Ovary (tissue), 9 donors: ENCODE results near the gene NAA35. TPM values are rescaled to one million over a fixed set of nuclear protein-coding genes. Genes with fewer than 3 reads are reported as not detected.

ENCODE experiments used
- DNase-seq, 5 donors: peaks; one replicate each; pipeline ENCODE4 v3.0.0-alpha.2; 2019 to 2020
- H3K27ac ChIP-seq, 2 donors: fragments of 200-600 bp; one replicate each; pipeline versions ENCODE4 v1.5.1 to v1.8.0; 2019 to 2022
- H3K27me3 ChIP-seq: fragments of 200-600 bp; one replicate; pipeline ENCODE4 v1.8.0; 2022
- H3K36me3 ChIP-seq: fragments of 200-600 bp; sonication (generic); one replicate; pipeline ENCODE4 v1.5.1; 2019
- H3K4me1 ChIP-seq: one replicate; pipeline ENCODE4 v1.8.1; 2013; ENCODE audit warnings: mild to moderate bottlenecking, moderate library complexity; ENCODE audit not compliant: insufficient read depth
- H3K4me3 ChIP-seq: fragments of 200-600 bp; sonication (generic); one replicate; pipeline ENCODE4 v1.5.1; 2017
- H3K9me3 ChIP-seq, 2 donors: fragments of 200-600 bp in 1 of 2; sonication (generic) in 1 of 2; one replicate each; pipeline versions ENCODE4 v1.5.1 to v1.8.1; 2013 to 2019; ENCODE audit warnings: mild to moderate bottlenecking in 1 of 2, moderate library complexity in 1 of 2
- EP300 ChIP-seq: sonication (generic); formaldehyde crosslinking; IDR thresholded peaks from one replicate; pipeline ENCODE4 v1.6.1; 2017; ENCODE audit warnings: antibody characterized with exemption
- POLR2A ChIP-seq: fragments of 450-650 bp; IDR thresholded peaks from one replicate; pipeline ENCODE4 v1.6.1; 2017; ENCODE audit warnings: antibody characterized with exemption, mild to moderate bottlenecking, moderate library complexity
- WGBS, 3 donors: extraction: QIAGEN DNeasy Blood & Tissue Kit in 1 of 3; methylation state at CpG; one replicate each; pipeline versions ENCODE4 v1.1.5 to v1.1.7; 2013 to 2017; 5-methylcytosine and 5-hydroxymethylcytosine counted together
- intact Hi-C, 4 donors: fragments of 100-400 bp; cut with DNase I; formaldehyde crosslinking; loops; one replicate each; pipeline versions ENCODE4 v1.11.0 to v1.15.1; 2022 to 2023
- polyA plus RNA-seq, 2 donors: library from polyadenylated mRNA; stranded (reverse); fragments of 200-250 nt in 1 of 2; fragments of 350-450 nt in 1 of 2; fragmentation: Illumina TruSeq in 1 of 2; extraction: RNeasy Lipid Tissue Mini Kit (QIAGEN cat#74804) in 1 of 2; gene quantifications; one replicate each; pipeline ENCODE4 v1.2.3, GENCODE V29; 2013 to 2014
- total RNA-seq, 7 donors: library from RNA; depleted of rRNA in 2 of 7; stranded (reverse); fragments of >200 nt in 2 of 7; fragmentation: NEBNext Ultra II Directional in 3 of 7; extraction: Animal tissue kit (Norgen Biotek cat#: 25700) in 3 of 7; gene quantifications; one replicate each; pipeline versions ENCODE4 v1.1.0 to v1.2.4, GENCODE V29; 2016 to 2023
- TF ChIP-seq, protein P1 (sequence below), 3 donors: fragments of 450-650 bp in 2 of 3; fragments of 200-600 bp in 1 of 3; IDR thresholded peaks; one replicate each; pipeline versions ENCODE4 v1.5.1 to v1.8.0; 2016 to 2022; ENCODE audit warnings: antibody characterized with exemption in 3 of 3, mild to moderate bottlenecking in 1 of 3
- donor health status: DM: no; HTN: no; CAD: no; lungs with moderate emphysema.
- donor health status: DM: no; HTN: no; CAD: no.
- donor health status: Bipolar disorder and iron deficiency.
- donor health status: DM: yes; HTN: yes; CAD: no.
- donor health status: DM: no; HTN: no; CAD: no.
- donor health status: DM: yes; HTN: yes; CAD: no.

The NAA35 gene
- total and polyA plus RNA-seq, 9 donors: 10.6 to 25.5 (median 18.4) TPM

DNA sequence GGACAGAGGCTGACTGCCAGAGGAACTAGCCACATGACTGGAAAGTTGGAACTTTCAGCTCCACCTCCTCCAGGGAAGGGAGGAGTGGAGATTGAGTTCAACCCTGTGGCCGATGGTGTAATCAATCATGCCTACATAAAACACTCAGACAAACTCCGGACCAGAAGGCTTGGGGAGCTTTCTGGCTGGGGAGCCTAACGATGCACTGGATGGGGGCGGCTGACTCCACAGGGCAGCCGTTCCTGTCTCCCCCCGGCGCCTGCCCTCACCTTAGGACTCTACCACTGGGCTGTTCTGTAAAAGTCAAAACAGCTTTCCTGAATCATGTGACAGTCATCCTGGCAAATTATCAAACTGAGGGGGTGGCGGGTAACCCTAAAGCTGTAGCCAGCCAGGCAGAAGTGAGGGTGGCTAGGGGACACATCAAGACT lies 100.4 kb downstream of the NAA35 start:
- TF ChIP-seq EP300: no peak
- TF ChIP-seq, protein P1, sequence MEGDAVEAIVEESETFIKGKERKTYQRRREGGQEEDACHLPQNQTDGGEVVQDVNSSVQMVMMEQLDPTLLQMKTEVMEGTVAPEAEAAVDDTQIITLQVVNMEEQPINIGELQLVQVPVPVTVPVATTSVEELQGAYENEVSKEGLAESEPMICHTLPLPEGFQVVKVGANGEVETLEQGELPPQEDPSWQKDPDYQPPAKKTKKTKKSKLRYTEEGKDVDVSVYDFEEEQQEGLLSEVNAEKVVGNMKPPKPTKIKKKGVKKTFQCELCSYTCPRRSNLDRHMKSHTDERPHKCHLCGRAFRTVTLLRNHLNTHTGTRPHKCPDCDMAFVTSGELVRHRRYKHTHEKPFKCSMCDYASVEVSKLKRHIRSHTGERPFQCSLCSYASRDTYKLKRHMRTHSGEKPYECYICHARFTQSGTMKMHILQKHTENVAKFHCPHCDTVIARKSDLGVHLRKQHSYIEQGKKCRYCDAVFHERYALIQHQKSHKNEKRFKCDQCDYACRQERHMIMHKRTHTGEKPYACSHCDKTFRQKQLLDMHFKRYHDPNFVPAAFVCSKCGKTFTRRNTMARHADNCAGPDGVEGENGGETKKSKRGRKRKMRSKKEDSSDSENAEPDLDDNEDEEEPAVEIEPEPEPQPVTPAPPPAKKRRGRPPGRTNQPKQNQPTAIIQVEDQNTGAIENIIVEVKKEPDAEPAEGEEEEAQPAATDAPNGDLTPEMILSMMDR (IDR thresholded peaks at IDR 0.05): no peak
- TF ChIP-seq POLR2A: no peak
- intact Hi-C loops: no loop called here
- Histone ChIP-seq H3K4me1 (peaks cover 1% of the 10 kb centered on the region), H3K27me3 (no peaks in the 10 kb centered on the region), H3K4me3 (peak overlapping the region; percentile 12), H3K36me3 (no peaks in the 10 kb centered on the region), H3K9me3 (no peaks in the 10 kb centered on the region), H3K27ac (no peak overlapping the region)
- DNase-seq: no peak
- WGBS, 3 donors: 21 to 28% (median 22%) methylated on average over 8 of the region's 8 CpGs

DNA sequence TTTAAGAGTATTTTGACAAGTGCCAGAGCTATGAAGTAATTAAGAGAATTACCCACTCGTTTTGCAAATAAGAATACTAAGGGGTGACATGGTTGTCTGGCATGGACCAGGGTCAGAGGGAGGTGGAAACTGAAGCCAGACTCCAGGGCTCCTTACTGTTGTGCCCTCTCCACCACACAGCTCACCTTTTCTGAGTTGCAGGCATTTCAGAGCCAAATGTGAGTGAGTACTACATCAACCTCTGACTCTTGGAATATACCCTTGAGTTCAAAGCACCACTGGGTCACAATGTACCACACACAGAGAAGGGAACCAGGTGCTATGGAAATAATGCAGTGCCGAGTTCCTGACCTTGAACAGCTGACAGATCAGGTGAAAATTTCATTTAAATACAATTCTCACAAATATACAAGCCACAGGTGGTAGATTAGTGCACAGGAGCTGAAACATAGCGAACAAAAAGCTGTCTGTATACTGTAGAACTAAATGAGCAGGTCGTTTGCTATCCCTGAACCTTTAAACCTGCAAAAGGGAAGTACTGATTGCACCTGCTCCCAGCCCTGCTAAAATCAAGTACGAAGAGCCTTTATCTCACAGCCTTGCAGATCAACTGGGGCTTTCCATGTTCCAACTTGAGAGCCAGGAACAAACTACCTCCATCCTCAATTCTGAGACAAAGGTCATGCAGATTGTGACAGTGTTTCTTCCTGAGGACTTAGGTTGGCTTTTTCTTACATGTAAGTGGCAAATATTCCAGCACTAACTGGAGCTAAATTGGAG lies 101.4 kb downstream of the NAA35 start:
- Histone ChIP-seq H3K27ac (no peak overlapping the region), H3K27me3 (no peaks in the 10 kb centered on the region), H3K9me3 (no peaks in the 10 kb centered on the region), H3K4me3 (no peak overlapping the region), H3K36me3 (no peaks in the 10 kb centered on the region), H3K4me1 (peaks cover 1% of the 10 kb centered on the region)
- no peak for DNase-seq
- intact Hi-C loops: no loop called here
- TF ChIP-seq POLR2A: no peak
- TF ChIP-seq, protein P1 (IDR thresholded peaks at IDR 0.05): no peak
- TF ChIP-seq EP300: no peak
- 60 to 69% (median 61%) methylated on average over 5 of the region's 5 CpGs for WGBS, 3 donors

DNA sequence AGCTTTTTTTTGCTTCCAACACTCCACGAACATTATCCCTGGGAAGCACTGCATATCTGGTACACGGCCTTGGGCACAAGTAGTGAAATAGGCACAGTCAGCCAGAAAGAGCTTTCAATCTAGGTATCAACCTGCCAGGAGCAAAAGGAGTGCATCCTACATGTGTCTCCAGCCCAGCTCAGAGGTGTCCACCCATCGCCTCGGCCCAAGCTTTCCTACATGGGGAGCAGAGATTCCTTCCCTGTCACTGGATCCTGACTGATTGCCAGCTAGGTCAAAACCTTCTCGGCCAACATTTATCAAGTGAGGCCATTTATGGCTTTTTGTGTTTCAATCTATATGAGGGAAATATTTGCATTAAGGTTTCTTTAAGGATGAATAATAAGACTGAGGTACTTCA lies 102.6 kb downstream of the NAA35 start:
- DNase-seq: no peak
- no peaks in the 10 kb centered on the region for H3K9me3 ChIP-seq
- H3K27ac ChIP-seq: no peak overlapping the region
- intact Hi-C loops: no loop called here
- WGBS, 3 donors: 85 to 93% (median 86%) methylated on average over 5 of the region's 5 CpGs
- no peak overlapping the region for H3K4me3 ChIP-seq
- H3K4me1 ChIP-seq: peaks cover 1% of the 10 kb centered on the region
- H3K36me3 ChIP-seq: no peaks in the 10 kb centered on the region
- TF ChIP-seq EP300 (no peak), POLR2A (no peak)
- TF ChIP-seq, protein P1 (IDR thresholded peaks at IDR 0.05): no peak
- no peaks in the 10 kb centered on the region for H3K27me3 ChIP-seq

DNA sequence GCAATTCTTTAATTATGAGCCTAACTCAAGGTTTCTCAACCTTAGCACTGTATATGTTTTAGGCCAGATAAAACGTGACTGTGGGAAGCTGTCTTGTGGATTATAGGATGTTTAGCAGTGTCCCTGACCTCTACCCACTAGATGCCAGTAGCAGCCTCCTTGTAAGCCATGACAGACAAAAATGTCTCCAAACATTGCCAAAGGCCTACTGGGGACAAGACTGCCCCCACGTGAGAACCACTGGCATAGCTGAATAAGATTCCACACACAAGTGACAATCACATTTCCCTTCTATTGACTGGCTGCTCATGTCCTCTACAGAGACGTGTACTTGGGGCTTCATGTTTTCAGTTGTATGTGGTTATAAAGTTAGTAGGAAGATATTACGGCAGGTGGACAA lies 103.1 kb downstream of the NAA35 start:
- intact Hi-C loops: no loop called here
- 81 to 84% (median 84%) methylated on average over 4 of the region's 4 CpGs for WGBS, 3 donors
- no peak overlapping the region for H3K27ac ChIP-seq

More for the DNA sequence above, 103.1 kb downstream of the NAA35 start:
- Histone ChIP-seq H3K27me3 (no peaks in the 10 kb centered on the region), H3K4me3 (no peak overlapping the region), H3K36me3 (no peaks in the 10 kb centered on the region), H3K9me3 (no peaks in the 10 kb centered on the region), H3K4me1 (peaks cover 1% of the 10 kb centered on the region)
- TF ChIP-seq, protein P1 (IDR thresholded peaks at IDR 0.05): no peak
- no peak for TF ChIP-seq POLR2A
- no peak for TF ChIP-seq EP300
- no peak for DNase-seq
